K562 (cell line): ENCODE results near the gene HSPH1. TPM values are rescaled to one million over a fixed set of nuclear protein-coding genes. Genes with fewer than 3 reads are reported as not detected.
A peak's percentile ranks its signal among the peaks of the same experiment; 100 is the strongest.

Source experiments
- E2F3 ChIP-seq: fragments of 250-450 bp; sonication (Bioruptor Pico); IDR thresholded peaks from 2 replicates; pipeline ENCODE4 v1.4.0; 2020; ENCODE audit warnings: mild to moderate bottlenecking
- HDAC8 ChIP-seq: fragments of 450-650 bp; IDR thresholded peaks from 2 replicates; pipeline ENCODE4 v1.6.1; 2016; ENCODE audit warnings: mild to moderate bottlenecking, missing genetic modification characterization, moderate library complexity, missing compliant biosample characterization
- PHF8 ChIP-seq: fragments of 200-600 bp; sonication (generic); IDR thresholded peaks from 2 replicates; pipeline ENCODE4 v1.6.1; 2012; ENCODE audit warnings: mixed run types, mild to moderate bottlenecking, inconsistent platforms, low read length, moderate library complexity, borderline replicate concordance
- PTTG1 ChIP-seq: fragments of 450-650 bp; IDR thresholded peaks from 2 replicates; pipeline ENCODE4 v1.6.1; 2016; ENCODE audit warnings: low read depth, mild to moderate bottlenecking, missing genetic modification characterization, missing compliant biosample characterization
- TOE1 ChIP-seq, 2 experiments: fragments of 450-650 bp in 1 of 2; sonication (generic) in 1 of 2; formaldehyde crosslinking in 1 of 2; IDR thresholded peaks; 2 replicates each; pipeline versions ENCODE4 v1.7.1 to v1.8.0; 2016 to 2022; ENCODE audit warnings: borderline replicate concordance in 2 of 2, mild to moderate bottlenecking in 2 of 2, antibody characterized with exemption in 1 of 2, inconsistent platforms in 1 of 2, low read depth in 1 of 2, missing genetic modification reagents in 1 of 2, moderate library complexity in 1 of 2
- ZNF436 ChIP-seq: fragments of 250-450, 450-650 bp; sonication (Bioruptor Pico); formaldehyde crosslinking; IDR thresholded peaks from 2 replicates; pipeline ENCODE4 v1.7.0; 2020; ENCODE audit warnings: mild to moderate bottlenecking
- ZNF584 ChIP-seq: fragments of 200-800 bp; sonication (Bioruptor generic); IDR thresholded peaks from 2 replicates; pipeline ENCODE4 v1.6.1; 2016; ENCODE audit warnings: low read depth, mild to moderate bottlenecking, missing genetic modification characterization, missing compliant biosample characterization
- polyA plus RNA-seq, 8 experiments: library from polyadenylated mRNA; depleted of rRNA in 4 of 8; stranded (reverse) in 5 of 8; unstranded in 3 of 8; fragments of >200 nt; fragmentation: Nextera tagmentation in 2 of 8; fragmentation: Illumina TruSeq in 1 of 8; extraction: Ambion mirVana in 2 of 8; extraction: Trizol in 1 of 8; gene quantifications; 2 replicates each; pipeline versions ENCODE4 v1.2.1 to v1.2.3, GENCODE V29; 2011 to 2014; ENCODE audit warnings: inconsistent platforms in 1 of 8, missing spikeins in 1 of 8
- total RNA-seq, 7 experiments: library from RNA; depleted of rRNA in 6 of 7; stranded (reverse); fragments of >200 nt in 6 of 7; fragmentation: Illumina TruSeq in 2 of 7; extraction: Trizol in 2 of 7; gene quantifications; 2 replicates each; pipeline versions ENCODE4 v1.2.1 to v1.2.3, GENCODE V29; 2011 to 2021; ENCODE audit warnings: low replicate concordance in 1 of 7
- TF ChIP-seq, protein P1 (sequence below): sonication (generic); formaldehyde crosslinking; IDR thresholded peaks from 2 replicates; pipeline ENCODE4 v1.8.0; 2022; ENCODE audit warnings: mild to moderate bottlenecking, missing genetic modification reagents
- TF ChIP-seq, protein P2 (sequence below): fragments of 450-650 bp; IDR thresholded peaks from 2 replicates; pipeline ENCODE4 v1.6.1; 2017; ENCODE audit warnings: antibody characterized with exemption
- TF ChIP-seq, protein P3 (sequence below), 2 experiments: fragments of 450-650 bp; IDR thresholded peaks; 2 replicates each; pipeline ENCODE4 v1.6.1; 2016; ENCODE audit warnings: mild to moderate bottlenecking in 2 of 2, borderline replicate concordance in 1 of 2, low read depth in 1 of 2, moderate library complexity in 1 of 2

The HSPH1 gene
- total and polyA plus RNA-seq, 9 of the 15 experiments (the other 6 are each of a cell fraction or from before 2014, with no cell fraction given) = 34.6 to 104 (median 64.7) TPM

DNA sequence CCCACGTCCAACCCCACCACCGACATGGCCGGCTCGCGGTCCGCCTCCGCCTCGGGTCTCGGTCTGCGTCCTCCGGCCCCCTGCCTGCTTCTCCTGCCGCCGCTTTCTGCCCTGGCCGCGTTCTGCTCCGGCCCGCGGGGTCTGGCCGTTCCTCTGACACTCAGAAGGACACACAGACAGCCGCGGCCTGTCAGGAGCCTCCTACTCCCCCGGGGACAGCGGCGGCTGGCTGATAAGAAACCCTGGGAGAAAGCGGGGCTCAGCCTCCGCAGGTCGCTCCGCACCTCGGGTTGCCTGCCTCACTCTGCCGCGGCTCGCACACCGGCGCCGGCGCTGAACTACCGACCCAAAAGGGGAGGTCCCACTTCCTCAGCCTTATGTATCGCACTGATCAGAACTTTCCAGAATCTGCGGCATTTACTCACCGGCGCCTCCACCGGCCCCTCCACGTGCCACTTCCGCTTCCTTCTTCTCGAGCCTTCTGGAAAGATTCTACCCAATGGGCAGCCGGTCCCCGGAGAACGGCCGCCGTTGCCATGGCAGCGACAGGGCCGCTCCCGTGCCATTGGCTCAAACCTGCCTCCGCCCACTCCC lies at the start of gene HSPH1 (continued):
- TF ChIP-seq TOE1 (IDR thresholded peaks at IDR 0.05; ENCODE audit: borderline replicate concordance) = no peak
- TF ChIP-seq TOE1 (CRISPR knock-in tag; IDR thresholded peaks at IDR 0.05; ENCODE audit: borderline replicate concordance, low read depth) = no peak
- TF ChIP-seq PHF8 = peak; percentile 44; the same call in 1 of the 2 replicates
- TF ChIP-seq HDAC8 (tag) = no peak
- TF ChIP-seq, protein P1, sequence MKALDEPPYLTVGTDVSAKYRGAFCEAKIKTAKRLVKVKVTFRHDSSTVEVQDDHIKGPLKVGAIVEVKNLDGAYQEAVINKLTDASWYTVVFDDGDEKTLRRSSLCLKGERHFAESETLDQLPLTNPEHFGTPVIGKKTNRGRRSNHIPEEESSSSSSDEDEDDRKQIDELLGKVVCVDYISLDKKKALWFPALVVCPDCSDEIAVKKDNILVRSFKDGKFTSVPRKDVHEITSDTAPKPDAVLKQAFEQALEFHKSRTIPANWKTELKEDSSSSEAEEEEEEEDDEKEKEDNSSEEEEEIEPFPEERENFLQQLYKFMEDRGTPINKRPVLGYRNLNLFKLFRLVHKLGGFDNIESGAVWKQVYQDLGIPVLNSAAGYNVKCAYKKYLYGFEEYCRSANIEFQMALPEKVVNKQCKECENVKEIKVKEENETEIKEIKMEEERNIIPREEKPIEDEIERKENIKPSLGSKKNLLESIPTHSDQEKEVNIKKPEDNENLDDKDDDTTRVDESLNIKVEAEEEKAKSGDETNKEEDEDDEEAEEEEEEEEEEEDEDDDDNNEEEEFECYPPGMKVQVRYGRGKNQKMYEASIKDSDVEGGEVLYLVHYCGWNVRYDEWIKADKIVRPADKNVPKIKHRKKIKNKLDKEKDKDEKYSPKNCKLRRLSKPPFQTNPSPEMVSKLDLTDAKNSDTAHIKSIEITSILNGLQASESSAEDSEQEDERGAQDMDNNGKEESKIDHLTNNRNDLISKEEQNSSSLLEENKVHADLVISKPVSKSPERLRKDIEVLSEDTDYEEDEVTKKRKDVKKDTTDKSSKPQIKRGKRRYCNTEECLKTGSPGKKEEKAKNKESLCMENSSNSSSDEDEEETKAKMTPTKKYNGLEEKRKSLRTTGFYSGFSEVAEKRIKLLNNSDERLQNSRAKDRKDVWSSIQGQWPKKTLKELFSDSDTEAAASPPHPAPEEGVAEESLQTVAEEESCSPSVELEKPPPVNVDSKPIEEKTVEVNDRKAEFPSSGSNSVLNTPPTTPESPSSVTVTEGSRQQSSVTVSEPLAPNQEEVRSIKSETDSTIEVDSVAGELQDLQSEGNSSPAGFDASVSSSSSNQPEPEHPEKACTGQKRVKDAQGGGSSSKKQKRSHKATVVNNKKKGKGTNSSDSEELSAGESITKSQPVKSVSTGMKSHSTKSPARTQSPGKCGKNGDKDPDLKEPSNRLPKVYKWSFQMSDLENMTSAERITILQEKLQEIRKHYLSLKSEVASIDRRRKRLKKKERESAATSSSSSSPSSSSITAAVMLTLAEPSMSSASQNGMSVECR = peak; percentile 29; the same call in 1 of the 2 replicates
- TF ChIP-seq ZNF584 (CRISPR knock-in tag) = no peak
- TF ChIP-seq, protein P2, sequence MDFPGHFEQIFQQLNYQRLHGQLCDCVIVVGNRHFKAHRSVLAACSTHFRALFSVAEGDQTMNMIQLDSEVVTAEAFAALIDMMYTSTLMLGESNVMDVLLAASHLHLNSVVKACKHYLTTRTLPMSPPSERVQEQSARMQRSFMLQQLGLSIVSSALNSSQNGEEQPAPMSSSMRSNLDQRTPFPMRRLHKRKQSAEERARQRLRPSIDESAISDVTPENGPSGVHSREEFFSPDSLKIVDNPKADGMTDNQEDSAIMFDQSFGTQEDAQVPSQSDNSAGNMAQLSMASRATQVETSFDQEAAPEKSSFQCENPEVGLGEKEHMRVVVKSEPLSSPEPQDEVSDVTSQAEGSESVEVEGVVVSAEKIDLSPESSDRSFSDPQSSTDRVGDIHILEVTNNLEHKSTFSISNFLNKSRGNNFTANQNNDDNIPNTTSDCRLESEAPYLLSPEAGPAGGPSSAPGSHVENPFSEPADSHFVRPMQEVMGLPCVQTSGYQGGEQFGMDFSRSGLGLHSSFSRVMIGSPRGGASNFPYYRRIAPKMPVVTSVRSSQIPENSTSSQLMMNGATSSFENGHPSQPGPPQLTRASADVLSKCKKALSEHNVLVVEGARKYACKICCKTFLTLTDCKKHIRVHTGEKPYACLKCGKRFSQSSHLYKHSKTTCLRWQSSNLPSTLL = no peak
- no peak for TF ChIP-seq E2F3
- TF ChIP-seq ZNF436 (CRISPR knock-in tag) = no peak
- TF ChIP-seq PTTG1 (tag) = no peak
- TF ChIP-seq, protein P3, sequence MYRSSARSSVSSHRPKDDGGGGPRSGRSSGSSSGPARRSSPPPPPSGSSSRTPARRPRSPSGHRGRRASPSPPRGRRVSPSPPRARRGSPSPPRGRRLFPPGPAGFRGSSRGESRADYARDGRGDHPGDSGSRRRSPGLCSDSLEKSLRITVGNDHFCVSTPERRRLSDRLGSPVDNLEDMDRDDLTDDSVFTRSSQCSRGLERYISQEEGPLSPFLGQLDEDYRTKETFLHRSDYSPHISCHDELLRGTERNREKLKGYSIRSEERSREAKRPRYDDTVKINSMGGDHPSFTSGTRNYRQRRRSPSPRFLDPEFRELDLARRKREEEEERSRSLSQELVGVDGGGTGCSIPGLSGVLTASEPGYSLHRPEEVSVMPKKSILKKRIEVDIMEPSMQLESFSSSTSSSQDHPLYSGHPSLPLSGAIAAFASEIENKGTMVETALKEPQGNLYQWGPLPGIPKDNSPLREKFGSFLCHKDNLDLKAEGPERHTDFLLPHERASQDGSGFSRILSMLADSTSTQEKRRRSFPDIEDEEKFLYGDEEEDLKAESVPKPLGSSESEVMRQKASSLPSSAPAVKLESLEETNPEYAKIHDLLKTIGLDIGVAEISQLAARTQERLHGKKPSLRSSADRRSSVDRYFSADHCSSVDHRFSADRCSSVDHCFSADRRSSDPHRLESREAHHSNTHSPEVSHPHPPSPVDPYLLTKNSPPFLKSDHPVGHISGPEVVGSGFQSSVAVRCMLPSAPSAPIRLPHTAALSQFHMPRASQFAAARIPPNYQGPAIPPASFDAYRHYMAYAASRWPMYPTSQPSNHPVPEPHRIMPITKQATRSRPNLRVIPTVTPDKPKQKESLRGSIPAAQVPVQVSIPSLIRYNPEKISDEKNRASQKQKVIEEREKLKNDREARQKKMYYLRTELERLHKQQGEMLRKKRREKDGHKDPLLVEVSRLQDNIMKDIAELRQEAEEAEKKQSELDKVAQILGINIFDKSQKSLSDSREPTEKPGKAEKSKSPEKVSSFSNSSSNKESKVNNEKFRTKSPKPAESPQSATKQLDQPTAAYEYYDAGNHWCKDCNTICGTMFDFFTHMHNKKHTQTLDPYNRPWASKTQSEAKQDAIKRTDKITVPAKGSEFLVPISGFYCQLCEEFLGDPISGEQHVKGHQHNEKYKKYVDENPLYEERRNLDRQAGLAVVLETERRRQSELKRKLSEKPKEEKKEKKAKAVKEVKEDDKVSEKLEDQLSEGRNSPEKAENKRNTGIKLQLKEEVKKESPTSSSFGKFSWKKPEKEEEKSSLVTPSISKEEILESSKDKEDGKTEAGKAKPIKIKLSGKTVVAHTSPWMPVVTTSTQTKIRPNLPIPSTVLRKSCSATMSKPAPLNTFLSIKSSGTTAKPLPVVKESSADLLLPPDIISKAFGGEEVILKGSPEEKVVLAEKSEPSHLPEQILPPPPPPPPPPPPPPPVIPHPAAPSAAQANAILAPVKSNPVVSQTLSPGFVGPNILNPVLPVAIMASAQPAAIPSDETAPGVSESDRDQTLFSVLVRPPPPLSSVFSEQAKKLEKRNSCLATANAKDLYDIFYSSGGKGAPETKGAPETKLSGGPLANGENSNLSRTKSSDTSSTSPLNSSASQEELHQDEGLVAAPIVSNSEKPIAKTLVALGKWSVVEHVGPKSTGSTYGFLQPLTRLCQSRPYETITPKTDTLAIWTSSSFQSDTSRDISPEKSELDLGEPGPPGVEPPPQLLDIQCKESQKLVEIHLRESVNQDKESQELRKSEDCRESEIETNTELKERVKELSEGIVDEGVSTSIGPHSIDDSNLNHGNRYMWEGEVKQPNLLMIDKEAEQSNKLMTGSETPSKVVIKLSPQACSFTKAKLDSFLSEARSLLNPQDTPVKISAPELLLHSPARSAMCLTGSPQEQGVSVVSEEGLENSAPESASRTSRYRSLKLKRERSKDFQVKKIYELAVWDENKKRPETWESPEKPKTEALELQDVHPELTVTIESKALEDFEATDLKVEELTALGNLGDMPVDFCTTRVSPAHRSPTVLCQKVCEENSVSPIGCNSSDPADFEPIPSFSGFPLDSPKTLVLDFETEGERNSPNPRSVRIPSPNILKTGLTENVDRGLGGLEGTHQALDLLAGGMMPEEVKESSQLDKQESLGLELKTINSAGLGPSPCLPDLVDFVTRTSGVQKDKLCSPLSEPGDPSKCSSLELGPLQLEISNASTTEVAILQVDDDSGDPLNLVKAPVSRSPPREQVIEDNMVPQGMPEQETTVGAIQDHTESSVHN (IDR thresholded peaks at IDR 0.05; ENCODE audit: borderline replicate concordance in 1 of 2, low read depth in 1 of 2) = no peak
